ENCODE measurements around the gene LTBP1. TPM values are rescaled to one million over a fixed set of nuclear protein-coding genes. Genes with fewer than 3 reads are reported as not detected.
"Not testable (repeated sequence)": the region's sequence is repeated elsewhere in the genome, so short reads cannot be mapped to it uniquely, and the experiment has no call there.

Gene LTBP1
- total RNA-seq, 1 donor from 2014 or later = 29.7 TPM

DNA sequence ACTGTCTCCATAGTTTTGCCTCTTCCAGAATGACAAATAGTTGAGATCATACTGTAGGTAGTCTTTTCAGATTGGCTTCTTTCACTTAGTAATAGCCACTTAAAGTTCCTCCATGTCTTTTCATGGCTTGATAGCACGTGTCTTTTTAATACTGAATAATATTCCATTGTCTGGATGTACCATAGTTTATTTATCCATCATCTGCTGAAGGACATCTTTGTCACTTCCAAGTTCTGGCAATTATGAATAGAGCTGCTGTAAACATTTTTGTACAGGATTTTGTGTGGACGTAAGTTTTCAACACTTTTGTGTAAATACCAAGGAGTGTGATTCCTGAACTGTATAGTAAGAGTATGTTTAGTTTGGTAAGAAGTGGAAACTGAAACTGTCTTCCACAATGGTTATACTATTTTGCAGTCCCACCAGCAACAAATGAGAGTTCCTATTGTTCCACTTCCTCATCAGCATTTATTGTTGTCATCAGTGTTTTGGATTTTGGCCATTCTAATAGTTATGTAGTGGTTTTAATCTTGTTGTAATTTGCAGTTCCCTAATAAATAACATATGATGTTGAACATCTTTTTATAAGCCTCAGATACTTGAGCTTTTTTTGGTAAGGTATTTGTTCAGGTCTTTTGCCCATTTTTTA lies 18.9 kb downstream of the LTBP1 start:
- Histone ChIP-seq H3K4me1 (ENCODE audit: insufficient read depth, low read length) (no peaks in the 10 kb centered on the region), H3K36me3 (ENCODE audit: insufficient read depth, low read length) (no peaks in the 10 kb centered on the region), H4K20me1 (ENCODE audit: insufficient read depth, low read length) (no peaks in the 10 kb centered on the region), H3K9me3 (ENCODE audit: insufficient read depth, low read depth, low read length) (no peaks in the 10 kb centered on the region), H2AFZ (ENCODE audit: low read depth, low read length) (no peak overlapping the region), H3K4me3 (ENCODE audit: insufficient read depth, low read depth, low read length) (no peak overlapping the region), H3K4me2 (ENCODE audit: low read length) (no peak overlapping the region), H3K27ac (ENCODE audit: low read depth, low read length) (no peak overlapping the region), H3K27me3 (ENCODE audit: insufficient read depth, low read length) (no peaks in the 10 kb centered on the region), H3K79me2 (ENCODE audit: insufficient read depth, low read length) (no peaks in the 10 kb centered on the region), H3K9ac (ENCODE audit: low read length) (no peak overlapping the region)
- H3K36me3 Mint-ChIP-seq (ENCODE audit: low read depth, unreplicated experiment) = no peaks in the 10 kb centered on the region
- no peak for FAIRE-seq
- H3K27ac Mint-ChIP-seq (ENCODE audit: unreplicated experiment) = peak overlapping the region; percentile 67
- H3K4me3 Mint-ChIP-seq (ENCODE audit: unreplicated experiment) = no peak overlapping the region
- H3K27me3 Mint-ChIP-seq (ENCODE audit: low read depth, unreplicated experiment) = no peaks in the 10 kb centered on the region
- TF ChIP-seq EZH2 (IDR thresholded peaks at IDR 0.05; ENCODE audit: insufficient read depth, low read length) = no peak
- TF ChIP-seq, protein P1, sequence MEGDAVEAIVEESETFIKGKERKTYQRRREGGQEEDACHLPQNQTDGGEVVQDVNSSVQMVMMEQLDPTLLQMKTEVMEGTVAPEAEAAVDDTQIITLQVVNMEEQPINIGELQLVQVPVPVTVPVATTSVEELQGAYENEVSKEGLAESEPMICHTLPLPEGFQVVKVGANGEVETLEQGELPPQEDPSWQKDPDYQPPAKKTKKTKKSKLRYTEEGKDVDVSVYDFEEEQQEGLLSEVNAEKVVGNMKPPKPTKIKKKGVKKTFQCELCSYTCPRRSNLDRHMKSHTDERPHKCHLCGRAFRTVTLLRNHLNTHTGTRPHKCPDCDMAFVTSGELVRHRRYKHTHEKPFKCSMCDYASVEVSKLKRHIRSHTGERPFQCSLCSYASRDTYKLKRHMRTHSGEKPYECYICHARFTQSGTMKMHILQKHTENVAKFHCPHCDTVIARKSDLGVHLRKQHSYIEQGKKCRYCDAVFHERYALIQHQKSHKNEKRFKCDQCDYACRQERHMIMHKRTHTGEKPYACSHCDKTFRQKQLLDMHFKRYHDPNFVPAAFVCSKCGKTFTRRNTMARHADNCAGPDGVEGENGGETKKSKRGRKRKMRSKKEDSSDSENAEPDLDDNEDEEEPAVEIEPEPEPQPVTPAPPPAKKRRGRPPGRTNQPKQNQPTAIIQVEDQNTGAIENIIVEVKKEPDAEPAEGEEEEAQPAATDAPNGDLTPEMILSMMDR (IDR thresholded peaks at IDR 0.05; ENCODE audit: insufficient read depth, low read depth, low read length) = no peak
- DNase-seq (ENCODE audit: low read depth) = no peak
- H3K4me1 Mint-ChIP-seq (ENCODE audit: low read depth, unreplicated experiment) = peaks cover 15% of the 10 kb centered on the region
- H3K9me3 Mint-ChIP-seq (ENCODE audit: unreplicated experiment) = no peaks in the 10 kb centered on the region

DNA sequence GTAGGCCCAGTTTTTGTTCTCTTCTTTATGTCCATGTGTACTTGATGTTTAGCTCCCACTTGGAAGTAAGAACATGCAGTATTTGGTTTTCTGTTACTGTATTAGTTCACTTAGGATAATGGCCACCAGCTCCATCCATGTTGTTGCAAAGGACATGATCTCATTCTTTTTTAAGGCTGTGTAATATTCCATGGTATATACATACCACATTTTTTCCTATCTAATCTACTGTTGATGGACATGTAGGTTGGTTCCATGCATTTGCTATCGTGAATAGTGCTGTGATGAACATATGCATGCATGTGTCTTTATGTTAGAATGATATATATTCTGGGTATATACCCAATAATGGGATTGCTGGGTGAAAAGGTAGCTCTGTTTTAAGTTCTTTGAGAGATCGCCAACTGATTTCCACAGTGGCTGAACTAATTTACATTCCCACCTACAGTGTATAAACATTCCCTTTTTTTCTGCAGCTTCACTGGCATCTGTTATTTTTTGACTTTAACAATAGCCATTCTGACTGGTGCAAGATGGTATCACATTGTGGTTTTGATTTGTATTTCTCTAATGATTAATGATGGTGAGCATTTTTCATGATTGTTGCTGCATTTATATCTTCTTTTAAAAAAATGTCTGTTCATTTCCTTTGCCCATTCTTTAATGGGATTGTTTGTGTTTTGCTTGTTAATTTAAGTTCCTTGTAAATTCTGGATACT lies 22.9 kb downstream of the LTBP1 start:
- H3K4me3 Mint-ChIP-seq (ENCODE audit: unreplicated experiment) = no peak overlapping the region
- DNase-seq (ENCODE audit: low read depth) = no peak

DNA sequence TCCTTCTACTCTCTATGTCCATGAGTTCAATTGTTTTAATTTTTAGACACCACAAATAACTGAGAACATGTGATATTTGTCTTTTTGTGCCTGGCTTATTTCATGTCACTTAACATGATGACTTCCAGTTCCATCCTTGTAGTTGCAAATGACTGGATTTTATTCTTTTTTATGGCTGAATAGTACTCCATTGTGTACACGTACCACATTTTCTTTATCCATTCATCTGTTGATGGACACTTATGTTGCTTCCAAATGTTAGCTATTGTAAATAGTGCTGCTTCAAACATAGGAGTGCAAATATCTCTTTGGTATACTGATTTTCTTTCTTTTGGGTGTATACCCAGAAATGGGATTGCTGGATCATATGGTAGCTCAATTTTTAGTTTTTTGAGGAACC lies 27.0 kb downstream of the LTBP1 start:
- H3K27ac ChIP-seq (ENCODE audit: low read depth, low read length); H3K27ac Mint-ChIP-seq (ENCODE audit: unreplicated experiment); H3K9ac ChIP-seq (ENCODE audit: low read length); FAIRE-seq; H2AFZ ChIP-seq (ENCODE audit: low read depth, low read length); H3K4me3 Mint-ChIP-seq (ENCODE audit: unreplicated experiment); H3K4me2 ChIP-seq (ENCODE audit: low read length); H3K4me3 ChIP-seq (ENCODE audit: insufficient read depth, low read depth, low read length); H3K36me3 ChIP-seq (ENCODE audit: insufficient read depth, low read length); H3K4me1 ChIP-seq (ENCODE audit: insufficient read depth, low read length); DNase-seq (ENCODE audit: low read depth); H4K20me1 ChIP-seq (ENCODE audit: insufficient read depth, low read length); H3K79me2 ChIP-seq (ENCODE audit: insufficient read depth, low read length); H3K4me1 Mint-ChIP-seq (ENCODE audit: low read depth, unreplicated experiment); H3K36me3 Mint-ChIP-seq (ENCODE audit: low read depth, unreplicated experiment); H3K27me3 Mint-ChIP-seq (ENCODE audit: low read depth, unreplicated experiment); H3K27me3 ChIP-seq (ENCODE audit: insufficient read depth, low read length); H3K9me3 ChIP-seq (ENCODE audit: insufficient read depth, low read depth, low read length): not testable (repeated sequence)
- peaks cover 19% of the 10 kb centered on the region for H3K9me3 Mint-ChIP-seq (ENCODE audit: unreplicated experiment)

More for the DNA sequence above, 22.9 kb downstream of the LTBP1 start:
- no peak overlapping the region for H3K9ac ChIP-seq (ENCODE audit: low read length)
- H3K9me3 ChIP-seq (ENCODE audit: insufficient read depth, low read depth, low read length) = no peaks in the 10 kb centered on the region
- TF ChIP-seq EZH2 (IDR thresholded peaks at IDR 0.05; ENCODE audit: insufficient read depth, low read length) = no peak
- TF ChIP-seq, protein P1 (IDR thresholded peaks at IDR 0.05; ENCODE audit: insufficient read depth, low read depth, low read length) = no peak
- Mint-ChIP-seq H3K4me1 (ENCODE audit: low read depth, unreplicated experiment) (peaks cover 15% of the 10 kb centered on the region), H3K36me3 (ENCODE audit: low read depth, unreplicated experiment) (no peaks in the 10 kb centered on the region), H3K9me3 (ENCODE audit: unreplicated experiment) (peaks cover 8% of the 10 kb centered on the region), H3K27me3 (ENCODE audit: low read depth, unreplicated experiment) (no peaks in the 10 kb centered on the region), H3K27ac (ENCODE audit: unreplicated experiment) (no peak overlapping the region)
- no peak overlapping the region for H3K4me3 ChIP-seq (ENCODE audit: insufficient read depth, low read depth, low read length)
- H4K20me1 ChIP-seq (ENCODE audit: insufficient read depth, low read length) = no peaks in the 10 kb centered on the region
- H3K27ac ChIP-seq (ENCODE audit: low read depth, low read length) = no peak overlapping the region
- H3K27me3 ChIP-seq (ENCODE audit: insufficient read depth, low read length) = no peaks in the 10 kb centered on the region
- H3K4me2 ChIP-seq (ENCODE audit: low read length) = no peak overlapping the region
- H3K4me1 ChIP-seq (ENCODE audit: insufficient read depth, low read length) = no peaks in the 10 kb centered on the region
- H3K36me3 ChIP-seq (ENCODE audit: insufficient read depth, low read length) = no peaks in the 10 kb centered on the region
- no peak for FAIRE-seq
- no peaks in the 10 kb centered on the region for H3K79me2 ChIP-seq (ENCODE audit: insufficient read depth, low read length)
- H2AFZ ChIP-seq (ENCODE audit: low read depth, low read length) = no peak overlapping the region

Data from astrocyte (in vitro differentiated cells and primary cell).